ENCODE results near the gene SPANXN3.
"Not testable (repeated sequence)": the region's sequence is repeated elsewhere in the genome, so short reads cannot be mapped to it uniquely, and the experiment has no call there.

SPANXN3 gene

GRCh38 chrX:143517375-143517774 is at the start of gene SPANXN3:
Gene SPANXN3, minus strand, starts transcription at chrX:143517475. Its CDS starts 84 bp downstream, at chrX:143517391.
- not testable (repeated sequence) for DNase-seq (ENCODE audit: low read depth in 2 of 2)

GRCh38 chrX:143536176-143536575 is 18.9 kb upstream of the SPANXN3 start:
- DNase-seq (ENCODE audit: low read depth in 2 of 2): no peak

GRCh38 chrX:143502196-143502595 is 15.1 kb downstream of the SPANXN3 start:
- not testable (repeated sequence) for DNase-seq (ENCODE audit: low read depth in 2 of 2)

- no peak for DNase-seq (ENCODE audit: low read depth in 2 of 2)
These were observed 16.5 kb downstream of the SPANXN3 start for GRCh38 chrX:143500751-143501150.

GRCh38 chrX:143486105-143486504 is 31.2 kb downstream of the SPANXN3 start:
- no peak for DNase-seq (ENCODE audit: low read depth in 2 of 2)

GRCh38 chrX:143476751-143477150 is 40.5 kb downstream of the SPANXN3 start:
- DNase-seq (ENCODE audit: low read depth in 2 of 2): no peak

GRCh38 chrX:143472347-143472938 is 44.8 kb downstream of the SPANXN3 start:
- no peak for DNase-seq (ENCODE audit: low read depth in 2 of 2)

GRCh38 chrX:143466130-143466529 is 51.1 kb downstream of the SPANXN3 start:
- DNase-seq (ENCODE audit: low read depth in 2 of 2): no peak

GRCh38 chrX:143462696-143463095 is 54.6 kb downstream of the SPANXN3 start:
- no peak for DNase-seq (ENCODE audit: low read depth in 2 of 2)

GRCh38 chrX:143461606-143462005 is 55.7 kb downstream of the SPANXN3 start:
- DNase-seq (ENCODE audit: low read depth in 2 of 2): no peak
